ENCODE data around the gene LETM1. TPM values are rescaled to one million over a fixed set of nuclear protein-coding genes. Genes with fewer than 3 reads are reported as not detected.

LETM1 gene
- total and polyA plus RNA-seq, 2 donors (not counting 3 experiments of a cell fraction or from before 2014, with no cell fraction given) = 25.6 to 62.5 TPM

- no peaks in the 10 kb centered on the region for H3K4me1 ChIP-seq (ENCODE audit: control insufficient read depth, extremely low read depth, insufficient read depth, low read length)
- H3K9ac ChIP-seq (replicated peaks; ENCODE audit: extremely low read depth, insufficient read depth, low read length) = no peak overlapping the region
- ChIA-PET CTCF (interaction anchor here (0.9 to 1.5 kb wide), 3 partner anchors 10 to 53 kb away, joined by 3 to 6 read pairs (median 4); no protein-coding TSS in a partner anchor), POLR2A (no interaction called here)
- H3K9me1 ChIP-seq (replicated peaks; ENCODE audit: control insufficient read depth, extremely low read depth, insufficient read depth, low read length) = no peaks in the 10 kb centered on the region
- DNase-seq (ENCODE audit: low read depth, low spot score) (no peak), FAIRE-seq (no peak)
- H3K4me3 ChIP-seq (replicated peaks in 1 of 3; ENCODE audit: insufficient read depth in 1 of 3, low read depth in 1 of 3, low read length in 3 of 3) = no peak overlapping the region
- dilution Hi-C loops (cut with MboI; ENCODE audit: extremely low pct_ligation_motif_present, low sequenced_read_pairs) (no loop called here), intact Hi-C loops (cut with micrococcal nuclease) (no loop called here)
- no peak overlapping the region for H3K27ac ChIP-seq (ENCODE audit: insufficient read depth, low read depth, low read length)
- TF ChIP-seq FOS (IDR thresholded peaks at IDR 0.05; ENCODE audit: borderline replicate concordance, insufficient read depth, low read length) (no peak), EZH2 (IDR thresholded peaks at IDR 0.05; ENCODE audit: borderline replicate concordance, low read depth, low read length, severe bottlenecking) (no peak), CTCF (IDR thresholded peaks at IDR 0.05; ENCODE audit: extremely low read depth in 1 of 2, insufficient read depth in 1 of 2, low read depth in 1 of 2, low read length in 2 of 2) (no peak), POLR2A (IDR thresholded peaks at IDR 0.05; ENCODE audit: low read depth, low read length) (no peak), GATA2 (IDR thresholded peaks at IDR 0.05; ENCODE audit: insufficient read depth, insufficient read length, low read depth, low read length) (no peak), MYC (IDR thresholded peaks at IDR 0.05; ENCODE audit: low read depth, low read length) (no peak), POLR2AphosphoS5 (IDR thresholded peaks at IDR 0.05; ENCODE audit: insufficient read depth, low read depth, low read length) (no peak), MAX (IDR thresholded peaks at IDR 0.05; ENCODE audit: insufficient read depth, insufficient read length) (no peak), JUN (IDR thresholded peaks at IDR 0.05; ENCODE audit: borderline replicate concordance, insufficient read depth, insufficient read length, low read depth) (no peak)
- no peaks in the 10 kb centered on the region for H4K20me1 ChIP-seq (replicated peaks; ENCODE audit: control insufficient read depth, extremely low read depth, insufficient read depth, low read length)
- no peaks in the 10 kb centered on the region for H3K9me3 ChIP-seq (replicated peaks; ENCODE audit: control insufficient read depth, insufficient read depth, low read length)
- H3K4me2 ChIP-seq (ENCODE audit: insufficient read depth, low read length) = no peak overlapping the region
- no peaks in the 10 kb centered on the region for H3K36me3 ChIP-seq (ENCODE audit: control insufficient read depth in 2 of 2, extremely low read depth in 1 of 2, insufficient read depth in 2 of 2, low read length in 2 of 2)
- H3K27me3 ChIP-seq (ENCODE audit: control insufficient read depth in 2 of 2, insufficient read depth in 2 of 2, low read length in 2 of 2) = peaks cover 3 to 5% of the 10 kb centered on the region in 2 experiments
- H2AFZ ChIP-seq (ENCODE audit: low read depth, low read length) = no peak overlapping the region
- BruUV-seq (replicated peaks) = no TSS peak
- H3K79me2 ChIP-seq (ENCODE audit: control insufficient read depth, insufficient read depth, low read length) = no peaks in the 10 kb centered on the region
Measured at GRCh38 chr4:1800805-1801204, 55.2 kb downstream of the LETM1 start.

Data from endothelial cell of umbilical vein (primary cell).